ENCODE results near the gene HSD17B12. TPM values are rescaled to one million over a fixed set of nuclear protein-coding genes. Genes with fewer than 3 reads are reported as not detected.

HSD17B12 gene
- polyA plus RNA-seq, 1 donor (not counting 4 experiments of a cell fraction or from before 2014, with no cell fraction given) = 105 TPM

DNA sequence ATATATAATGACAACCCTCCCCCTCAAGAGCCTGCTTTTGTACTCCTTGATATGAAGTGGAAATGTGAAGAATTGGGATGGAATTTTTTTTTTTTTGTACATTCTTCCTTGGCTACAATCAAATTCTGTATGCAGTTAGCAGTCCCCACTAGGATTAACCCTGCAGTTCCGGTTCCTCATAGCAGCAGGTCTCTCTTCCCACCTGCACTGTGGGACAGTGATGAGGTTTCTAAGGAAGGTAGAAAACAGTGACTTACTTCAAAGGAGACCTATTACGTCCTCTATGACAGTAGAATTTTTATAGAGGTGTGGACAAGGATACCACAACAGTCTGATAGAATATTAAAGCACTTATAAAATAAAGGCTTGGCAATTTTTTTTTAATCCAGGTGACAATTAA is 153.7 kb downstream of the HSD17B12 start:
- Histone ChIP-seq H3K27me3 (ENCODE audit: control insufficient read depth, extremely low read depth, insufficient read depth, low read length) (no peaks in the 10 kb centered on the region), H3K27ac (ENCODE audit: control insufficient read depth, insufficient read depth, low read length) (no peak overlapping the region), H3K9ac (ENCODE audit: control insufficient read depth, extremely low read depth, insufficient read depth, low read length) (no peak overlapping the region), H3K4me2 (ENCODE audit: control insufficient read depth, extremely low read depth, insufficient read depth, low read depth, low read length) (no peak overlapping the region), H3K79me2 (ENCODE audit: control insufficient read depth, insufficient read depth, low read length) (peaks cover 3% of the 10 kb centered on the region), H3K9me1 (ENCODE audit: control insufficient read depth, extremely low read depth, insufficient read depth, low read length) (no peaks in the 10 kb centered on the region), H3K9me3 (ENCODE audit: control insufficient read depth, low read depth, low read length) (no peaks in the 10 kb centered on the region), H3K4me3 (ENCODE audit: control insufficient read depth in 2 of 3, extremely low read depth in 1 of 3, insufficient read depth in 2 of 3, low read depth in 1 of 3, low read length in 3 of 3) (no peak overlapping the region), H4K20me1 (ENCODE audit: control insufficient read depth, extremely low read depth, insufficient read depth, low read length) (no peaks in the 10 kb centered on the region), H3K36me3 (ENCODE audit: control insufficient read depth in 2 of 2, extremely low read depth in 1 of 2, insufficient read depth in 2 of 2, low read length in 2 of 2) (peaks cover 3 to 7% of the 10 kb centered on the region in 2 experiments), H2AFZ (ENCODE audit: control insufficient read depth, low read length) (no peak overlapping the region), H3K4me1 (ENCODE audit: control insufficient read depth, extremely low read depth, insufficient read depth, low read length) (peaks cover 26% of the 10 kb centered on the region)
- dilution Hi-C loops (cut with MboI; ENCODE audit: extremely low pct_ligation_motif_present, low sequenced_read_pairs) = no loop called here
- no peak for TF ChIP-seq EZH2 (IDR thresholded peaks at IDR 0.05; ENCODE audit: low read length)
- TF ChIP-seq, protein P1, sequence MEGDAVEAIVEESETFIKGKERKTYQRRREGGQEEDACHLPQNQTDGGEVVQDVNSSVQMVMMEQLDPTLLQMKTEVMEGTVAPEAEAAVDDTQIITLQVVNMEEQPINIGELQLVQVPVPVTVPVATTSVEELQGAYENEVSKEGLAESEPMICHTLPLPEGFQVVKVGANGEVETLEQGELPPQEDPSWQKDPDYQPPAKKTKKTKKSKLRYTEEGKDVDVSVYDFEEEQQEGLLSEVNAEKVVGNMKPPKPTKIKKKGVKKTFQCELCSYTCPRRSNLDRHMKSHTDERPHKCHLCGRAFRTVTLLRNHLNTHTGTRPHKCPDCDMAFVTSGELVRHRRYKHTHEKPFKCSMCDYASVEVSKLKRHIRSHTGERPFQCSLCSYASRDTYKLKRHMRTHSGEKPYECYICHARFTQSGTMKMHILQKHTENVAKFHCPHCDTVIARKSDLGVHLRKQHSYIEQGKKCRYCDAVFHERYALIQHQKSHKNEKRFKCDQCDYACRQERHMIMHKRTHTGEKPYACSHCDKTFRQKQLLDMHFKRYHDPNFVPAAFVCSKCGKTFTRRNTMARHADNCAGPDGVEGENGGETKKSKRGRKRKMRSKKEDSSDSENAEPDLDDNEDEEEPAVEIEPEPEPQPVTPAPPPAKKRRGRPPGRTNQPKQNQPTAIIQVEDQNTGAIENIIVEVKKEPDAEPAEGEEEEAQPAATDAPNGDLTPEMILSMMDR (optimal IDR thresholded peaks at IDR 0.05 in 1 of 3, IDR thresholded peaks at IDR 0.05 in 1 of 3, conservative IDR thresholded peaks at IDR 0.05 in 1 of 3; ENCODE audit: extremely low read depth in 1 of 3, insufficient read depth in 2 of 3, low read length in 3 of 3) = no peak
- FAIRE-seq (no peak), DNase-seq (ENCODE audit: low read depth, low spot score) (no peak)

DNA sequence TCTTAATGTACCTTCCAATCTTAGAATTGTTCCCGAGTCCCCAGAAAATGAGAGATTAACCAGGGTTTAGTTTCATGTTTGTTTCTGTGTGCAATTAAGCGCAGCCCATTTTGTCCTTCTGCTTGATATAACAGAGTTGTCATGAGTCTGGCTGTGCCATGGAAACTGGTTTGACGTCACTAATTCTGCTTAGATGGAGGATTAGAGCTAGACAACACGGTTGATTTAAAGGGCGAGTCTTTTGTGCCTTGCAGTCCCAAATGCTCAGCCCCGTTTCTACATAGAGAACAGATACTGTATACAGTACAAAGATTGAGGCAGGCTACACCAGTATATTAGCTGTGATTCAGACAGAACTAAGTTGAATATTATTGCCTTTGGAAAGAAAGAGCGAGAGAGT is 154.6 kb downstream of the HSD17B12 start:
- Histone ChIP-seq H3K79me2 (ENCODE audit: control insufficient read depth, insufficient read depth, low read length) (peaks cover 3% of the 10 kb centered on the region), H3K4me2 (ENCODE audit: control insufficient read depth, extremely low read depth, insufficient read depth, low read depth, low read length) (no peak overlapping the region), H3K27ac (ENCODE audit: control insufficient read depth, insufficient read depth, low read length) (no peak overlapping the region), H3K4me1 (ENCODE audit: control insufficient read depth, extremely low read depth, insufficient read depth, low read length) (peaks cover 26% of the 10 kb centered on the region), H2AFZ (ENCODE audit: control insufficient read depth, low read length) (no peak overlapping the region), H3K4me3 (ENCODE audit: control insufficient read depth in 2 of 3, extremely low read depth in 1 of 3, insufficient read depth in 2 of 3, low read depth in 1 of 3, low read length in 3 of 3) (no peak overlapping the region), H3K9ac (ENCODE audit: control insufficient read depth, extremely low read depth, insufficient read depth, low read length) (no peak overlapping the region), H3K9me3 (ENCODE audit: control insufficient read depth, low read depth, low read length) (no peaks in the 10 kb centered on the region), H3K27me3 (ENCODE audit: control insufficient read depth, extremely low read depth, insufficient read depth, low read length) (no peaks in the 10 kb centered on the region), H3K36me3 (ENCODE audit: control insufficient read depth in 2 of 2, extremely low read depth in 1 of 2, insufficient read depth in 2 of 2, low read length in 2 of 2) (peaks cover 5 to 7% of the 10 kb centered on the region in 2 experiments), H3K9me1 (ENCODE audit: control insufficient read depth, extremely low read depth, insufficient read depth, low read length) (no peaks in the 10 kb centered on the region), H4K20me1 (ENCODE audit: control insufficient read depth, extremely low read depth, insufficient read depth, low read length) (no peaks in the 10 kb centered on the region)
- TF ChIP-seq, protein P1 (optimal IDR thresholded peaks at IDR 0.05 in 1 of 3, IDR thresholded peaks at IDR 0.05 in 1 of 3, conservative IDR thresholded peaks at IDR 0.05 in 1 of 3; ENCODE audit: extremely low read depth in 1 of 3, insufficient read depth in 2 of 3, low read length in 3 of 3) = no peak
- no peak for TF ChIP-seq EZH2 (IDR thresholded peaks at IDR 0.05; ENCODE audit: low read length)
- FAIRE-seq (no peak), DNase-seq (ENCODE audit: low read depth, low spot score) (no peak)
- dilution Hi-C loops (cut with MboI; ENCODE audit: extremely low pct_ligation_motif_present, low sequenced_read_pairs) = no loop called here

Data from keratinocyte (primary cell).